Stimulated activated CD4-positive, alpha-beta T cell treated with anti-CD3 and anti-CD28 coated beads, Interleukin-4, amount 100 ng/mL, for 4 hours (primary cell): ENCODE data around the gene IL3.

Source experiments
- DNase-seq, 2 experiments: peaks; one replicate each; pipeline ENCODE4 v3.0.0-alpha.2; 2020

Gene IL3

GRCh38 chr5:132026516-132027008 lies 33.9 kb upstream of the IL3 start:
- peak in 1 of 2 experiments; percentile 15 for DNase-seq

- DNase-seq: no peak
Observed at GRCh38 chr5:132027027-132027426, 33.4 kb upstream of the IL3 start.

GRCh38 chr5:132029609-132030330 lies 30.7 kb upstream of the IL3 start:
- no peak for DNase-seq

- DNase-seq: no peak
Observed at GRCh38 chr5:132030610-132031009, 29.8 kb upstream of the IL3 start.

GRCh38 chr5:132032196-132032595 lies 28.3 kb upstream of the IL3 start:
- DNase-seq: no peak

- DNase-seq: no peak
Observed at GRCh38 chr5:132033122-132033521, 27.3 kb upstream of the IL3 start.

- no peak for DNase-seq
Observed at GRCh38 chr5:132037353-132037752, 23.1 kb upstream of the IL3 start.

GRCh38 chr5:132044207-132044606 lies 16.2 kb upstream of the IL3 start:
- no peak for DNase-seq

- no peak for DNase-seq
Observed at GRCh38 chr5:132046880-132047299, 13.6 kb upstream of the IL3 start.

GRCh38 chr5:132049093-132049492 lies 11.4 kb upstream of the IL3 start:
- no peak for DNase-seq

GRCh38 chr5:132049559-132049958 lies 10.9 kb upstream of the IL3 start:
- no peak for DNase-seq

GRCh38 chr5:132050136-132050535 lies 10.3 kb upstream of the IL3 start:
- DNase-seq: no peak

GRCh38 chr5:132050661-132051552 lies 9.5 kb upstream of the IL3 start:
- DNase-seq: no peak

GRCh38 chr5:132052520-132052919 lies 7.9 kb upstream of the IL3 start:
- DNase-seq: no peak

GRCh38 chr5:132053483-132053882 lies 7.0 kb upstream of the IL3 start:
- DNase-seq: no peak

- no peak for DNase-seq
Observed at GRCh38 chr5:132054031-132054696, 6.3 kb upstream of the IL3 start.

- DNase-seq: no peak
Observed at GRCh38 chr5:132054697-132055440, 5.6 kb upstream of the IL3 start.

GRCh38 chr5:132055441-132055807 lies 5.0 kb upstream of the IL3 start:
- DNase-seq: no peak

GRCh38 chr5:132055808-132056609 lies 4.4 kb upstream of the IL3 start:
- peak in 1 of 2 experiments; percentile 39 for DNase-seq

- DNase-seq: no peak
Observed at GRCh38 chr5:132056610-132057497, 3.6 kb upstream of the IL3 start.
